GM21515 (cell line): ENCODE results near the gene LIPI.
"Not testable (repeated sequence)": the region's sequence is repeated elsewhere in the genome, so short reads cannot be mapped to it uniquely, and the experiment has no call there.

Experiments used
- ATAC-seq: cut with Tn5 transposase; IDR thresholded peaks from one replicate; pipeline ENCODE4 v1.9.1; 2021; ENCODE audit not compliant: unreplicated experiment

Gene LIPI

DNA sequence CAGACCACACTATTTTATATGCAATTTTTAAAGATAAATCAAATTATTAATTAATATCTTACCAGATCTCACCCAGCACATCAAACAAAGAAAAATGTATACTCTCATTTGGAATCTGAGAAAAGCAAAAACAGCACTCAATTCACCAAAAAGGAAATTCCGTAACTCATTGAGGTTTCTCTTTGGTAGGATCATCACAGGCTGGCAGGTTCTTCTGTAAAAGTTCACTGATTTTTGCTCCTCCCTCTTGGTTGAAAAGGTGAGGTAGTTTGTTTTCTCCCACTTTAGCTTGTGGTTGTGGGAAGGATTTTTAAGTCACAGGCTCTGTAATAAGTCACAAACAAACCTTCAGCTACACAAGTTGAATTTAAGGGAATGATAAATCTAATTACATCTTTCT is at the start of gene LIPI:
TSS of gene LIPI (minus strand) at position 218 of the 400 bp plus-strand sequence. CDS start at position 108, 110 bp downstream.
- ATAC-seq: no peak

- no peak for ATAC-seq
Measured at GRCh38 chr21:14260174-14260764, 49.5 kb upstream of the LIPI start.

GRCh38 chr21:14259747-14260146 is 49.0 kb upstream of the LIPI start:
- ATAC-seq: peak; percentile 59

- ATAC-seq: no peak
Measured at GRCh38 chr21:14251336-14251735, 40.6 kb upstream of the LIPI start.

DNA sequence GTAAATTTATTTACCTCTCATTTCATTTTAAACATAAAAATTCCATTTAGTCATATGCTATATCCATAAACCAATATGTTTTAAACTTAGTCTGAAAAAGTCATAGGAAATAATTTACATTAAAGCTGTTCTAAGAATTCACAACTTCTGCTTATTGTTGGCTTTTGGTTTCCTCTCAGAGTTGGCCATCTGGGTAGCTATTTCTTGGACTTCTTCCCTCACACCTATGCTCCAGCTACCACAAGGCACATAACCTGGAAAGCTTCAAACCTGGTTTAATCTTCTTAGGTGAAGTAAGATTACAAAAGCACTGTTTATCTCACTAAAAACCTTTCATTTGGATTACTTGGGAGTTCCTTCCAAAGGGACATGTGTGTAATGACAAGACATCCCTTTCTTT is 35.0 kb upstream of the LIPI start:
- no peak for ATAC-seq

DNA sequence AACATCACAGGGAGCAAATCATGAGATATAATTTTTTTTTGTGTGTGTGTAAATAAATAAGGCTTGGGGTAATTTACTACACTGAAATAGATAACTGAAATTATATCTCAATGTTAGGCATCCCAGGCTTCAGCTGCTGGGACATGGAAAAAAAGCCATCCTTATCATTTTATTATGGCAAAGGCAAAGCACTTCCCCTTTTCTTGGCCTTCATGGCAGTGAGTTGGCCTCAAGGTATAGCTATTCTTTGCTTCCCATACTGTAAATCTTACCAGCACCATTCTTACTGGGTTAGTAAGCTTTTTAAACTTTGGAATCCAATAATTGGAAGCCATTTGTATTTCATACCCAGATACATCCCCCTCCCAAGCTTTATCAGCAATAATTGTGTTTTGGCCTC is 34.2 kb upstream of the LIPI start:
- no peak for ATAC-seq

GRCh38 chr21:14243874-14244273 is 33.1 kb upstream of the LIPI start:
- no peak for ATAC-seq

DNA sequence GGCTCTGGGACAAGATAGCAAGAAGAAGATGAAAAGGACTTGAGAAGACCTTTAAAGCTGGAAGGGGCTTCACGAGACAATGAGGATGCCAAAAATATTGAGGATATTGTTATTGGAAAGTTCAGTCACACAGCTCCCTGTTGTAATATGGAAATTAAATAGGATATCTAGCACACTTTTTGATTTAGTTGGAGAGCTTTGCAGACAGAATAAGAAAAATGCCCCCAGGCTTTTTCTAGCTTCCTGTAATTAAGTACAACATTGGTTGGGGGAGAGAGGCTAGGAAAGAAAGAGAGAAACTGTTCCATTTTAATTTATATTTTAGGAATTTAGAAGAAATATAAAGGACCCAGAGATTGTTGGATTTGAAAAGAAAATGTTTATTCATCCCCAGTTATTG is 32.7 kb upstream of the LIPI start:
- no peak for ATAC-seq

DNA sequence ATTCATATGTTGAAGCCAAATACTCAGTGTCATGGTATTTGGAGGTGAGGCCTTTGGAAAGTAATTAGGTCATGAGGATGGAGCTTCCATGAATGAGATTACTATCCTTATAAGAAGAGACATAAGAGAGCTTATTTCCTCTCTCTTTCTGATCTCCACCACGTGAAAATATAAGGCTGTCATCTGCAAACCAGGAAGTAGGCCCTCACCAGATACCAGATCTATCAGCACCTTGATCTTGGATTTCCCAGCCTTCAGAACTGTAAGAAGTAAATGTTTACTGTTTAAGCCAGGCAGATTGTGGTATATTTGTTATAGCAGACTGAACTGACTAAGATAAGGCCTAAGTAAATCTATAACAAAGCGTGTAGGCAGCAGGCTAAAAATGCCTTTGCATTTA is 30.5 kb upstream of the LIPI start:
- ATAC-seq: no peak

DNA sequence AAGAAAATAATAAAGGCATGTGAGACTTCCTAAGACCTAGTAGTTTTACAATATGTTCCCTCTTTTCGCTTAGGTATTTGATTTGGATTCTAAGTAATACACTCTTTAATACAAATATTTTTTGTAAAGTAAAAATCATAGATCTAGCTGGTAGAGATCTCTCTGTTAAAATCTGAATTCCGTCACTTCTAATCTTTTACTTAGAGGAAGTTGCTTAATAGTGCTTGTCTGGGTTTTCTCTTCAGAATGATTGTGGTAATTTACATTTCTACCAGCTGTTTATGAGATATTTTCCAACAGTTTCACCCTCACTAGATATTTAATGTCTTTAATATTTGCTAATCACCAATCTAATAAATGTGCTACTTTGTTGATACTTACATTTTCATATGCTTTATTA is 28.5 kb upstream of the LIPI start:
- no peak for ATAC-seq

- no peak for ATAC-seq
Measured at GRCh38 chr21:14236180-14236579, 25.4 kb upstream of the LIPI start.

DNA sequence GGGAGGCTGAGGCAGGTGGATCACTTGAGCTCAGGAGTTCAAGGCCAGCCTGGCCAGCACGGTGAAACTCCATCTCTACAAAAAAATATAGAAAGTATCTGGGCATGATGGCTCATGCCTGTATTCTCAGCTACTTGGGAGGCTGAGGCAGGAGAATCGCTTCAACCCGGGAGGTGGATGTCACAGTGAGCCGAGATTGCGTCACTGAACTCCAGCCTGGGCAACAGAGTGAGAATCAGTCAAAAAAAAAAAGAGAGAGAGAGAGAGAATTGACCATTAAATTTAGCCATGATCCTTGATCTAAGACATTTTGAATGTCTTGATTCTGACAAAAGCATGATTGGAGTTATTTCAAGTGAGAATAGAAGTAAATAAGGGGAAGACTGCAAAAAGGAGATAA is 24.3 kb upstream of the LIPI start:
- ATAC-seq: no peak

DNA sequence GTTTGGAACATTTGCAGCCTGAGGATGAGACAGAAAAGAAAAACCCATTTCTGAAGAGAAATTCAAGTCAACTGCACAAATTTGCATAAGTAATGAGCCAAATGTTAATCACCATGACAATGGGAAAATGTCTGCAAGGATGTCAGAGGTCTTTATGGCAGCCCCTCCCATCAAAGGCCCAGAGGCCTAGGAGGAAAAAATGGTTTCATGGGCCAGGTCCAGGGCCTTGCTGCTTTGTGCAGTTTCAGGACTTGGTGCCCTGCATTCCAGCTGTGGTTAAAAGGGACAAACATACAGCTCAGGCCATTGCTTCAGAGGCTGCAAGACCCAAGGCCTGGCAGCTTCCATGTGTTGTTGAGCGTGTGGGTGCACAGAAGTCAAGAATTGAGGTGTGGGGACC is 18.6 kb upstream of the LIPI start:
- no peak for ATAC-seq

DNA sequence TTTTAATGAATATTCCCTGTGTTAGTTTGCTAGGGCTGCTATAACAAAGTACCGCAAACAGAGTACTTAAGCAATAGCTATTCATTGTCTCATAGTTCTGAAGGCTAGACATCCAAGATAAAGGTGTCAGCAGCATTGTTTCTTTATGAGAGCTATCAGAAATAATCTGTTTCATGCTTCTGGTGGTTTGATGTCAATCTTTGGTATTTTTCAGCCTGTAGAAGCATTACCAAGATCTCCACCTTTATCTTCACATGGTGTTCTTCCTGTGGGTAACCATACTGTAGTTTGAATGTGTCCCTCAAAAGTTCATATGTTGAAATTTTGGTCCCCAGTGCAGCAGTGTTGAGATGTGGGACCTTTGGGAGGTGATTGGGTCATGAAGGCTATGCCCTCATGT is 12.6 kb upstream of the LIPI start:
- no peak for ATAC-seq

DNA sequence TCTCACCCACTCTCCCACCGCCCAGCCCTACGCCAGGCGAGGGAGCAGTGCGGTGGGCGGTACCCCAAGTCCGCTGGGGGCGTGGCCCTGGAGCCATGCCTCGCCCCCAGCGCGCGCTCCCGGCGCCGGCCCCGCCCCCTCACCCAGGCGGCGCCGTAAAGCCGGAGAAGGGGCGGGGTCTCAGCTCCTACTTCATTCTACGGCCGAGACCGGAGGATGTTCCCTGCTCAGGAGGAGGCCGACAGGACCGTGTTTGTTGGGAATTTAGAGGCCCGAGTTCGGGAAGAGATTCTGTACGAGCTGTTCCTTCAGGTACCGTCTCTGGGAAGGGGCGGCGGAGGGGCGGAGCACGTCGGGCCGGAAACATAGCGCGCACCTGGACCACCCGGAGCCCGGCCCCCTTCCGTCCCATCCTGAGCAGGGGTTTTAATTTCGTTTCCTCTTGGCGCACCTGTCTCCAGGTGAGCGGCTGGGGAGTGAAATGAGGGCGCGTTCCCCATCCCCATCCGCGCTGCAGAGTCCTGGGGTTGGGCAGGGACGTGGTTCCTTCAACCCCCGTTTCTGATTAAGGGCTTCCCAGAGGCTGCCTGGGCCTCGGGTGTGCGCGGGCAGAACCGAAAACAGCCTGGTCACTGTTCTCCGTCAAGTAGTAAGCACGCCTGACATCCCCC is 5.4 kb upstream of the LIPI start, which contains the start of gene RBM11:
TSS of gene RBM11 (plus strand) at position 187 of the 671 bp plus-strand sequence. CDS start at position 217, 30 bp downstream.
- ATAC-seq: peak; percentile 96

DNA sequence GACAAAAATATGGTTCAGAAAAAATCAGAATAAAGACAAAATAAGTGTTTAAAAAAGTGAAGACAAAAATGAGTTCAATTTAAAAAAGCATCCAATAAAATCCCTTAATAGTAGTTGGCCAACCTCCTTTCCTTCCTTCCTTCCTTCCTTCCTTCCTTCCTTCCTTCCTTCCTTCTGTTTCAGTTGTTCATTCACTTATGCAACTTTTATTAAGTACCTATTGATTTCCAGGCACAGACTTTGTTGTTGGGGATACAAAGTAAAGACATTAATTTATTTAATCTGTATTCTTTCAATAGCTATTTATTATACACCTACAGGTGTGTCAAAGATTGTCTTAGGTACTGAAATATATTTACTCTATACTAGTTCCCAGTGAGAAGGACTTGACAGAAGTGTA is 2.4 kb upstream of the LIPI start:
- ATAC-seq: no peak

DNA sequence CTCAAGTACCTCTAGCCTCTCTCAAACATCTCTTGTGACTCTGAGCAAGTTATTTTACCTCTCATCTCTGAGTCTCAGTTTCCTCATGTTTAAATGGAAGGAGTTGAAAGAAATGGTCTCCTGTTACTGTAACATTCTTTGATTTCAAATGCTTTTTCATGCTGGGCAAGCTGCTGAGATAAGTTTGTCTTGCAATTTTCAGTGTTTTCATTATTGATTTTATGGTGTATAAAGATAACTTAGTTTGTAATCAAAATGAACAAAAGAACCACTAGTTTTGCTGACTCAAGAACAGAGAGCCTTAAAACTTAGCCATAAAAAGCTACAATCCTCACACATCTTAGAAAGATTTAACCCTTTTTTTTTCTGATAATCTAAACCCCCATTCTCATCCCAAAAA is 4.5 kb downstream of the LIPI start:
- no peak for ATAC-seq

DNA sequence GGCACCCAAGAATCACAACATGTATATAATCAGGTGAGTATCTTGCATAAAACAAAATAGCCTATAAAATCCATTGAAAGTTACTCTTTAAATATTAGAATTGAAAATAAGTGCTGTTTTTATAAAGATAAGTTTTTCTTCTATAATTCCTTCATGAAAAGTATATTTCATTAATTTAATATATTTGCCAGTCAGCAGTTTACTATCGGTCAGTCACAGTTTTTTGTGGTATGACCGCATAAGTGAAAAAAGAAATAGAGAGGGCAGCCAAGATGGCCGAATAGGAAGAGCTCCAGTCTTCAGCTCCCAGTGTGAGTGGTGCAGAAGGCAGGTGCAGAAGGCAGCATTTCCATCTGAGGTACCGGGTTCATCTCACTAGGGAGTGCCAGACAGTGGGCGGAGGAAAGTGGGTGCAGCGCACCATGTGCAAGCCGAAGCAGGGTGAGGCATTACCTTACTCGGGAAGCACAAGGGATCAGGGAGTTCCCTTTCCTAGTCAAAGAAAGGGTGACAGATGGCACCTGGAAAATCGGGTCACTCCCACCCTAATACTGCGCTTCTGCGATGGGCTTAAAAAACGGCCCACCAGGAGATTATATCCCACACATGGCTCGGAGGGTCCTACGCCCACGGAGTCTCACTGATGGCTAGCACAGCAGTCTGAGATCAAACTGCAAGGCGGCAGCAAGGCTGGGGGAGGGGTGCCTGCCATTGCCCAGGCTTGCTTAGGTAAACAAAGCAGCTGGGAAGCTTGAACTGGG is 44.1 kb downstream of the LIPI start:
- ATAC-seq: not testable (repeated sequence)

- no peak for ATAC-seq
Measured at GRCh38 chr21:14143999-14144398, 66.8 kb downstream of the LIPI start.

DNA sequence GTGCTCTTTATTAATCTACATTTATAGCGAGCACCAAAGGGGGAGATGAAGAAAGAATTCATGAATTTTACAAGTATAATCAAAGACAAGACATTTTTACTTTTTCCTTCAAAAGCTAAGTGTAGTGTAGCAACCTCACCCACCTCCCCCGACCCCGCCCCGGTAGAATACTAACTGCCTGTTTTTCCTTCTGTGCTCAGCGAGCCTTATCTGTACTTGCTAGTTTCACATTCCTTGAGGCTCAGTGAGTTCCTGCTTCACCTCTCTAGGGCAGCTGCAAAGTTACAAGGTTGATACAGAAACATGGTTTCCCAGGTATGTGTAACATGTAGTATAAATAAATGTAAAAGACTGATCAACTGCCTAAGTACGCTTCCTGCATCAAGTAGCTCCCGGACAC is 86.5 kb downstream of the LIPI start:
- no peak for ATAC-seq

DNA sequence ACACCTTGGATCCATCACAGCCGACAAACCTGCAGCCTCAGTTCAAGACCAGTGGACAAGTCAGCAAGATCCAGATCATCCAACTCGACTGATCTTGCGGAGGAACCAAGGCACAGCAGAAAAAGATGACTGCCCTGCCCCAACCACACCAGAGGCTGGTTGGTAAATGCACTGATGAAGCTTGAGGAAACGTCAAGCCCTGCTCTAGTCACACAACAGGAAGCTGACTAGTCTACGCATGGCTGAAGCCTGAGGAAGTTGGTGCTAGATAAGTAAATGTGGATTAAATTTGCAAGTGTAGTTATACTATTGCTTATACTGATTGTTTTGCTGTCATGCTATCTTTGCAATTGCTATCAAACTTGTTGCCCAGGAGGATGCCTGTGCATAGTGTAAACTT is 89.0 kb downstream of the LIPI start:
- no peak for ATAC-seq

DNA sequence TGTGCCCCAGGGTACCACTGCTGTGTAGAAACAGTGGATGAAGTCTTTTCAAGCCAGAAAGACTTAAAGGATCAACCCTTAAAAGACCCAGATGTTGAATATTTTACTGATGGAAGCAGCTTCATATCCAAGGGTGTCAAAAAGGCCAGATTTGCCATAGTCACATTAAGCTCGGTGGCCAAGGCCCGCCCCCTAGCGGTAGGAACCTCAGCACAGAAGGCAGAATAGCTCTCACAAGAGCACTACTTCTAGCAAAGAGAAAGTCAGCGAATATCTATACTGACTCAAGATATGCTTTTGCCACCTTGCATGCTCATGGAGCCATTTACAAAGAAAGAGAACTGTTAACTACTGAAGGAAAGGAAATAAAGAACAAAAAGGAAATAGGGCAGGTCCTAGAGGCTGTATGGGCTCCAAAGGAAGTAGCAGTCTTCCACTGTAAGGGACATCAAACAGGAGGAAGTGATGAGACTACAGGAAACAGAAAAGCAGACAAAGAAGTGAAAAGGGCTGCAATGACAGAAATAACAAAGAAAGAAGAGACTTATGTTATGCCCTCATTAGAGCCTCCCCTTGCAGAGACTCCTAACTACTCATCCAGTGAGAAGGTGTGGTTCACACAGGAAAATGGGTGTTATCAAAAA is 90.5 kb downstream of the LIPI start:
- ATAC-seq: peak; percentile 47
